HG03064 (cell line): ENCODE data around the gene SP3.

Experiments used
- ATAC-seq: cut with Tn5 transposase; IDR thresholded peaks from one replicate; pipeline ENCODE4 v1.9.1; 2021; ENCODE audit warnings: low read depth; ENCODE audit not compliant: unreplicated experiment

SP3 gene

DNA sequence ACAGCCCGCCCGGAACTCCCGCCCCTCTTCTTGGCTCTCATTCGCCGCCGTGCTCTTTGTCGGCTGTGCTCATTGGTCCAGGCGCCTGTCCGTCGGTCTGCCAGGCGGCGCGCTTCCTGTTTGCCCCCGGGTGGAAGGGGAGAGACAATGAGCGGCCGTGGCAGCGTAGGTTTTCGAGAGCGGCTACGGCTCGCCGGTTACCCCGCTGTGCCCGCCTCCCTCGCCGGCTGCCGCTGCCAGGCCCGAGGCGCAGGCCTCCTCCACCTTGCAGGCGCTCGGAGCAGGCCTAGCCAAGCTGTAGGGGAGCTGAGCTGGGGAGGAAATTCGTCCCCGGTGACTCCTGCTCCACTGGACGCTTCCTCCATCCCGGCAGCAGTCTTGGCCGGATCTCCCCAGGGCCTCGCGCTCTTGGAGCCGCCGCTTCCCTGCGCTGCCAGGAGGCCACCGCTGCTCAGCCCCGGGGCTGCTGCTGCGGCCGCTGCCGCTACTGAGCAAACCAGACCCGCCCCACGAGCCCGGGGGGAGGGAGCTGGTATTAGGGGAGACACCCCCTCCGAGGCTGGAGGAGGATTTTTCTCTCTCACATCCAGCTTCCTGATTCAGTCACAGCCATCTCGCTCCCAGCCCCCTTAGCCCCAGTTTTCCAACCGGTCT, at the start of gene SP3:
Gene SP3 (minus strand): TSS at position 2 of the 654 bp plus-strand sequence. CDS start 202 bp downstream, outside the sequence.
- ATAC-seq = peak; percentile 55

DNA sequence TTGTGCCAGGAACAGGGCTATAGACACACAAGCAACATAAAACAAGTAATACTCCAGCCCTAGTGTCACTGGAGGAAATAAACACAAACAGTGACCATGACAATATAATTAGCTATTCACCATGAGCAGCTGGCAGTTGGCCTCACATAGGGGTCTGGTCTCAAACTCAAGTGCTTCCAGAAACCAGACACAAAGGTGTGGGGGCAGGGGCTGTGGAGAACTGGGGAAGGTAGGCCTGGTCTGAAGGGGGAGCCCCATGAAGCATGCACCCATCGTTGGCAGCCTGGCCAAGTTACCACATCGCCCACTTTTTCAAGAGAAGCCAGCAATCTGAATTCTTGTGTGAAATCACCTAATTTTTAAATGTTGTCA, 49.5 kb upstream of the SP3 start:
- no peak for ATAC-seq

DNA sequence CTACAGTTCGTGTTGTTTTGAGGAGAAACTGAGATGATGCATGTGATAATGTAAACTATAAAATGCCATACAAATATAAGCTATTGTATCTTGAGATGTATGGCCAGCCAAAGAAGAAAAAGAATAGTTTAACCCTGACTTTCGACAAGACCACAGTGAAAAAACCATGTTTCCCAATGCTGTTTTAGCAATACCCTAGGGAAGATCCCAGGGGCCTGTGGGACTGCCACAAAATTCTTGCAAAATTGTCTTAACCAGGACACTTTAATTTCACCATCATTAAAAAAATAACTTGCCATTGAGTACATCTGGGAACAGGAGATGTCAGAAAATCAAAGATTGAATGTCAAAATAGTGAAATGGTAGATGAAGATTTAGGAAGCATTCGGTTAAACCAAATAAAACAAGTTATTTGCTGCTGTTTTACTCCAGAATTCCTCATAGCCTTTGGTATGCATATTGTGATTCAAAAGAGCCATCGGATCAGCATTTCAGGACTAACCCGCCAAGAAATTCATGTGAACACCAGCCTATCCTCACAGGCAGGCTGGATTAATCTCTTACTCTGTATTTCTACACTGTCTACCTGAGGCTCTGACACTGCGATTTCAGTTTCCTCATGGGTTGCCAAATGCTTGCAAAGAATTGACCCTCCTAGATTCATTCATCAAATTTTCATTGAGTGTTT, 49.0 kb upstream of the SP3 start:
- ATAC-seq = no peak

DNA sequence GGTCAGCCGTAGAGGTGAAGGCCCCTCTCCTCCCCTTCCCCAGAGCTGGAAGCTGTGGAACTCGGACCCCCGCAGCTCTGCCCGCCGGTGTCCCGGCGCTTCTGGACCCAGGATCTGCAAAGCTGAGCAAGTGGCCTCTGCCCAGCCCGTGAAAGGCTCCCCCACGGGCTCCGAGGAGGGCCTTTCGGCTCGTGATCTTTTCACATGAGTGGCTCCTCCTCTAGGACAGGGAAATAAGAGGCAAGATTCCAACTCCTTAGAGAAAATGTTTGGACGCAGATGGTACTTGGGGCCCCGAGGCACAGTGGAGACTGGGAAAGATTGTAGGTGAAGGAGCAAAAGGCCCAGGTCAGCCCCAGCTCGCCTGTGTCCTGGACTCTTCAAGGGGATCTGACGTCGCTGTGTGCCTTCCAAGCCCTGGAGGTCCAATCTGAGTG, 48.2 kb upstream of the SP3 start:
- no peak for ATAC-seq

- ATAC-seq = no peak
These were observed 47.5 kb upstream of the SP3 start for GRCh38 chr2:174012347-174013314.

GRCh38 chr2:174011796-174012195, 46.6 kb upstream of the SP3 start:
- no peak for ATAC-seq

DNA sequence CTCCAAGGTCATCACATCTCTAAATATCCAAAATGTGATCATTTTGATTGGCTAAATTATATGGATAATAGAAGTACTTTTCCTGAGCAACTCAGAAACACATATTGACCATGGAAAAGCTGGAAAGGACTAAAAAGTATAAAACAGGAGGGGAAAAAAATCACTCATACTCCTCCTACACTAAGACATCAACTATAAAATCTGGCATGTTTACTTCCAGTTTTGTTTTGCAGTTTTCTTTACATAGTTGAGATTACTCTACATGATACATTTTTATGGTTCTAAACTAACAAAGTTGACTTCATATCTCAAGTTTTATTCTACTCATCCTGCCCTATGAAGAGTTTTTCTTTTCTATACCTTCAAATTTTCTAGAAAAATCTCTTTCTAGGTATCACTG, 46.0 kb upstream of the SP3 start:
- no peak for ATAC-seq

DNA sequence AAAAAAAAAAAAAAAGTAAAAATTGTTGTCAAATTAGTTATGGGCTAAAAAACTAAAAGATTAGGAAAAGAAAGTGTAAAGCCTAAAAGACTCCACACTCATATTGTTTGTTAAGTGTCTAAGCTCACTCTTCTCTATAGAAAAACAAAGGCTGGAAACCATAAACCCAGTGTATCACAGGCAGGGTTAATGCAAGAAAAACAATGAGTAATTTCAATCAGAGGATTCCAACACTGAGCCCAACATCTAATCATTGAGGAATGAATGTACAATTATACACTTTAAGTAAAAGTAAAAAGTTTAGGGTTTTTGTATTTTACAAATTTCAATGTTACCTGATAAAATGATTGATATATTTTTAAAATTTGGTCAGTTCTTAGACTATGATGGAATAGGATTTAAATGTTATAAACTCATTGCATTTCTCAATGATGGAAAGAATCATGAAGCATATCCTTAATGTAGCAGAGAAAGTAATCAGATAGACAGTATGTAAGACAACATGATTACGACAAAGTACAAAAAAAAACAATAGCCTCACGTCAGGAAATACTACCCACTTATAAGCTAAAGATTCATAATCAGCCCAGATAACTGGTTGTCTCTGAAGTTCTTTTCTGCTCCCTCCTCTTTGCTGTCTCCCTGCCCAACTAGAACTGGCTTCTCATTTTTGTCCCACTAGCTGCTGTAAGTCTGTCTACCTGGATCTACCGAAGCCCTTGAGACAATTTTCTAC, 44.5 kb upstream of the SP3 start:
- ATAC-seq = no peak

- no peak for ATAC-seq
These were observed 43.5 kb upstream of the SP3 start for GRCh38 chr2:174008720-174009119.

- no peak for ATAC-seq
These were observed 41.8 kb upstream of the SP3 start for GRCh38 chr2:174007010-174007409.

GRCh38 chr2:174005801-174006419, 40.7 kb upstream of the SP3 start:
- no peak for ATAC-seq

DNA sequence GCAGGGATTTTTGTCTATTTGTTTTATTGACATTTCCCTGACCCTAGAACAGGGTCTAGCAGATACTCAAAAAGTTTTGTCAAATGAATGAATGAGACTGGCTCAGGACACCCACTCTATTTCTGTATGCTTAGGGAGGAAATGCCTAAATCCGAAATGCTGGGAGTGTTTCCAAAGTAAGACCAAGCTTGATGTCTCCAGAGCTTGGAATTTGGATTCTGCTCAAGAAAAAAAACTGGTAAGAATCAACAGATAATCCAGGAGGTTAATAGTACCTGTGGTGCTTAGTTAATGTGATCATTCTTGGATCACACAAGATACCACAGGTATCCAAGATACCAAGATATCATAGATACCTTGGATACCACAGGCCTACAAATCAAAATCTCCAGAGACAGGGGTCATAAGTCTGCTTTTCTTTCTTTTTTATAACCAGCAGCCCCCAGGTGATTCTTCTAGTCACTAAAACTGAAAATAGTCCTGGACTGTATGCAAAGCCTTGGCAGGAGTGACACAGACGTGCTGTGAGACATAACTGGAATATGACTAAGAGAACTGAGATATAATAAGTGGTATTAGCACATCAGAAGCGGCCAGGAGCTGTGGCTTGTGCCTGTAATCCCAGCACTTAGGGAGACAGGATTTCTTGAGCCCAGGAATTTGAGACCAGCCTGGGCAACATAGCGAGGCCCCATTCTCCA, 39.9 kb upstream of the SP3 start:
- no peak for ATAC-seq

DNA sequence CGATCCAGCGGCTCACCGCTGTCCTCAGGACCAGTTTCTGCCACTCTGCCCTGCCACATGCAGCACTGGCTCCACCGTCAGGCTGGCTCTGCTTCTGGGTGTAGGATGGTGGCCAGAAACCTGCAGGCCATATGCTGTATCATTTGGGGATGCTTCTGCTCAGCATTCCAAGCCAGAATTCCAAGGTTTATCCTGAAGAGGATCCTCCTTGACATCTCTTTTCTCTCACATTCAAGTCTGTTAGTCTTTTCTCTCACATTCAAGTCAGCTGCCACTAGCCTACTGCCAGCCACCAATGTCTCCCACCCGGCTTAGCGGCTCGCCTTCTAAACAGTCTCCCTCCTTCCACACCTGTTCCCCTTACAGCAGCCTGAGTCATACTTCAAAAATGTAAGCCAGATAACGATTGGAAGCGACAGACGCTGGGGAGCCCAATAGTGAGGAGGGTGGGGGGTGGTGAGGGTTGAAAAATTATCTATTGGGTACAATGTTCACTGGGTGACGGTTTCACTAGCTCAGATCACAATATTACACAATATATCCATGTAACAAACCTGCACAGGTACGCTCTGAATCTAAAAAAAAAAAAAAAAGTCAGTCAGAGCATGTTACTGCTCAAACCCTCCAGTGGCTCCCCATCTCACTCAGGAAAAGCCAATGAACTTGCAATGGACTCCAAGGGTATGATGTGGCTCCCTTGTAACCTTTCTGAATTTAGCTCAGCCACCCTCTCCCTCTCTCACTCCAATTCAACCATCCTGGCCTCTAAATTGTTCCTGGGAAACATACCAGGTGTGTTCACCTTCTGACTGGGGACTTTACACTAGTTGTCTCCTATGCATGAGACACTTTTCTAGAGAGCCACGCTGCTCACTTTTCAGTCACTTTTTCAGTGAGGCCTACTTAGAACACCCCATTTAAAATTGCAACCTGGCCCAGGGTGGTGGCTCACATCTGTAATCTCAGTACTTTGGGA, 38.8 kb upstream of the SP3 start:
- ATAC-seq = no peak

DNA sequence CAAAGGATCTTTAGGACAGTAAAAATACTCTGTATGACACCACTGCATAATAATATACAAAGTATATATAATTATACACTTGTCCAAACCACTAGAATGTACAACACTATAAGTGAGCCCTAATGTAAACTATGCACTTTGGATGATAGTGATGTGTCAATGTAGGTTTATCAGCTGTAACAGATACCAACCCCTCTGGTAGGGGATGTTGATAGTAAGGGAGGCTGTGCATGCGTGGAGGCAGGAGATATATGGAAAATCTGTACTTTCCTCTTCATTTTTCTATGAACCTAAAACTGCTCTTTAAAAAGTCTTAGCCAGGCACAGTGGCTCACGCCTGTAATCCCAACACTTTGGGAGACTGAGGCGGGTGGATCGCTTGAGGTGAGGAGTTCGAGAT, 37.5 kb upstream of the SP3 start:
- ATAC-seq = no peak

DNA sequence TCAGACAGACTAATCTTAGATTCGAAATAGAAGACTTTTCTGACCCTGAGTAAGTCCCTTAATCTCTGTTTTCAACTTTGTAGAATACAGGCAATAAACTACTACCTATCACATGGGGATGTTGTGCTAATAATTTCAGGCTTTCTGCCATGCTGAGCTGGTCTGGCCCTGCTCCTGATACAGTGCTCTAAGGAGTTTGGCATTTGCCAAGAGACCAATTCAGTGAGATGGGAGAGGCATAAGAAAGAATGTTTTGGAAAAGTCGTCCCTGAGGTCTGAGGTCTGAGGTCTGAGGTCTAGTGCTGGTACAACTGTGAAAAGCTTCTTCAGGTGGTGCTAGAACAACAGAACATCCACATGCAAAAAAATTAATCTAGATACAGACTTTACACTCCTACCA, 35.9 kb upstream of the SP3 start:
- no peak for ATAC-seq

- ATAC-seq = no peak
These were observed 34.6 kb upstream of the SP3 start for GRCh38 chr2:173999724-174000123.

GRCh38 chr2:173999272-173999671, 34.1 kb upstream of the SP3 start:
- ATAC-seq = no peak

GRCh38 chr2:173998386-173998785, 33.2 kb upstream of the SP3 start:
- no peak for ATAC-seq
